ENCODE data around the gene ALG14.
"Not testable (repeated sequence)": the region's sequence is repeated elsewhere in the genome, so short reads cannot be mapped to it uniquely, and the experiment has no call there.

Gene ALG14

DNA sequence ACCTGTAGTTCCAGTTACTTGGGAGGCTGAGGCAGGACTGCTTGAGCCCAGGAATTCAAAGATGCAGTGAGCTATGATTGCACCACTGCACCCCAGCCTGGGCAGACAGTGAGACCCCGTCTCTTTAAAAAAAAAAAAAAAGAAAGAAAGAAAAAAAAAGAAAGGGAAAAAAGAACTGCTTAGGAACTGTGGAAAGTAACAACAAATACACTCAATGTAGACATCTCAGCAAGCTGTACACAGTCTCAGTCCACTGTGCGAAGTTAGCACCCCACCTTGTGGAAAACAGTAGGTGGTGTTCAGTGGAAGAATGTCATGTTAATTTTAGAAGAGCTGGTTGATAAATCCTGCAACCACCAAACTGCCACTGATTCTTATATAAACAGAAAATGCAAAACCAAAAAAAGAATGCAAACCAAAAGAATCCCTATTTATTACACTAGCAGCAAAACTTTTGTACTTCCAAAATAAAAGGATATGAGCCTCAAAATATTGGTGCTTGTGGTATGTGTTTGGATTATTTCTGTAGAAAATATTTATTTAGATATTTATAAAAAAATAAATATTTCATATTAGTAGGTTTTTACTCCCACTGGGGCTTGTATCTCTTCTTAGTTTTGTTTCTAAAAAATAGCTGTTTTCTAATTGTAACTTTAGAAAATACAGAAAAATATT lies 31.1 kb downstream of the ALG14 start:
- no peak for DNase-seq

DNA sequence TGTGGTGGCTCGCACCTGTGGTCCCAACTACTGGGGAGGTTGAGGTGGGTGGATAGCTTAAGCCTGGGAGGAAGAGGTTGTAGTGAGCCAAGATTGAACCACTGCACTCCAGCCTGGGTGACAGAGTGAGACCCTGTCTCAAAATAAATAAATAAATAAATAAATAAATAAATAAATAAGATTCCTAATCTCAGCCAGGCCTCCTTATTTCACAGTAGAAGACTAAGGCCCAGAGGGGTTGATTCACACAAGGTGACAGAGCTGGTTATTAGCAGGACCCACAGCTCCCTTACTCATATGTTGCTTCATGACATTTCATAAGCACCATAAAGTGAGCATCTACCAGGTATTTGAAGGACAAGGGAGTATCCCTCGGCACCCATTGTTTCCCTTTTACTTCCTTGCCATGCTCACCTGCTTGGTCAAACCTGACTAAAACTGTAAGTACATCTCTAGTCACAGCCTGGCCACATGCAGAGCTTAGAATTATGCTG lies 32.7 kb downstream of the ALG14 start:
- DNase-seq, result no peak

GRCh38 chr1:95039360-95040031 lies 33.3 kb downstream of the ALG14 start:
- no peak for DNase-seq

DNA sequence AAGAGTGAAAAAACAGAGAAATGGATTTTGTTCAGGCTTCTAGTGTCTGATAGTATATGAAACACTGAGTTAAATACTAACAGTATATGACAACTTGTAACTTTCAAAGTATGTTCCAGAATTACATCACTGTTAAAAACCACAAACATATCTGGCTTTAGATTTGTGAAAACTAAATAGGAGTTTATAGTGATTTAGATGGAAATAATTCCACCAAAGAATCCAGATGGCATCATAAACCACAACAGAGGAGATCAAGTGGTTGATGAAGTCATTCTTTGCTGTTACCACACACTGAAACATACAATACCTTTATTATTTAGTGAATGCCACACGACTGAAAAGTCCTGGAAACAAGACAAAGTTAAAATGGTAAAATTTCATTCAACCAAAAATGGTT lies 37.2 kb downstream of the ALG14 start:
- no peak for DNase-seq

DNA sequence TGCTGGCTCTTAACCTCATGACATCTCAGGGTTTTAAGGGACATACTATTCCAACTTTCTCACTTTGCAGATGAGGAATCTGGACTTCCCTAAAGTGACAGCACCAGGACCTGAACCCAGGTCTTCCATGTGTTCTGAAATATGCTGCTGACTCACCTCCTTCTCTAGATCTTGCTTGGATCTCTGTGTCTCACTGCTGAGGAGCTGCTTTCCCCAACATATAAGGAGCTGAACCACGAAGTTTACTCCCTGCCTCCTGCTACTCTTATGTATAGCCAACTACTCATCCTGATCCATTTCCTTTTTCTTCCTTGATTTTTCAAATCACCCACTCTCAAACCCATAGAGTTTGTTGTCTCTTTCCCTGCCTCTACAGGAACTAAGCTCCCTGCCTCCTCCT lies 38.2 kb downstream of the ALG14 start:
- no peak for DNase-seq

- DNase-seq, result no peak
These were observed 38.9 kb downstream of the ALG14 start for GRCh38 chr1:95033843-95034242.

DNA sequence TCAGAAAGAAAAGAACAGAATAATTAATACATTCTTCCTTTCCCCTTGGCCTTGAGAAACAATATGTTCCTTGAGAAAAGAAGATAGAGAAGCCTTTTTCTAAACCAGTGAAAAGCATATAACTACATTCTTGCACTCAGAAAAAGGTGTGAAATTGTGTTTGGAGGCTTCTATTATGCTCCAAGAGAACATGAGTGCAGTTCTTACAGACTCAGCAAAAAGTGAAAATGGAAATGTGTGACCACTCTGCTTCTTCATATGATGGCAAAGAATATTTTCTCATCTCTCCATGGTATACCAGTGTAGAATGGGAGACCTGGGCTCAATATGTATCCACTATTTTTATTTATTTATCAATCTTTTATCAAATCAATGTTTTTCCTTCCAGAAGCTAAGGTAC lies 43.2 kb downstream of the ALG14 start:
- DNase-seq, result no peak

DNA sequence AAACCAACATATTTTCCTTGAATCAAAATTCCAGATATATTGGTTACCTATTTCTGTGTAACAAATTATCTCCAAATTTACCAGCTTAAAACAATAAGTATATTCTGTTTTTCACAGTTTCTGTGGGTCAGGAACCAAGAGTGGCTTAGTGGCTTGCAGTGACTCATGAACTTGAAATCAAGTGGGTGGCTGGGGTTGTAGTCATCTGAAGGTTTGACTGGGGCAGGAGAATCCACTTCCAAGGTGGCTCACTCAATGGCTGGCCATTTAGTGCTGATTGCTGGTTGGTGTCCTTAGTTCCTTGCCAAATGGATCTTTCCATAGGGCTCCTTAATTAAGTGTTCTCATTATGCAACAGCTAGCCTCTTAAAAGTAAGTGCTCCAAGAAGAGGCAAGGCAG lies 43.8 kb downstream of the ALG14 start:
- DNase-seq, result peak; percentile 6

GRCh38 chr1:95027046-95027445 lies 45.7 kb downstream of the ALG14 start:
- DNase-seq, result no peak

GRCh38 chr1:95023399-95024043 lies 49.2 kb downstream of the ALG14 start:
- DNase-seq, result no peak

GRCh38 chr1:95022644-95022926 lies 50.2 kb downstream of the ALG14 start:
- DNase-seq, result no peak

DNA sequence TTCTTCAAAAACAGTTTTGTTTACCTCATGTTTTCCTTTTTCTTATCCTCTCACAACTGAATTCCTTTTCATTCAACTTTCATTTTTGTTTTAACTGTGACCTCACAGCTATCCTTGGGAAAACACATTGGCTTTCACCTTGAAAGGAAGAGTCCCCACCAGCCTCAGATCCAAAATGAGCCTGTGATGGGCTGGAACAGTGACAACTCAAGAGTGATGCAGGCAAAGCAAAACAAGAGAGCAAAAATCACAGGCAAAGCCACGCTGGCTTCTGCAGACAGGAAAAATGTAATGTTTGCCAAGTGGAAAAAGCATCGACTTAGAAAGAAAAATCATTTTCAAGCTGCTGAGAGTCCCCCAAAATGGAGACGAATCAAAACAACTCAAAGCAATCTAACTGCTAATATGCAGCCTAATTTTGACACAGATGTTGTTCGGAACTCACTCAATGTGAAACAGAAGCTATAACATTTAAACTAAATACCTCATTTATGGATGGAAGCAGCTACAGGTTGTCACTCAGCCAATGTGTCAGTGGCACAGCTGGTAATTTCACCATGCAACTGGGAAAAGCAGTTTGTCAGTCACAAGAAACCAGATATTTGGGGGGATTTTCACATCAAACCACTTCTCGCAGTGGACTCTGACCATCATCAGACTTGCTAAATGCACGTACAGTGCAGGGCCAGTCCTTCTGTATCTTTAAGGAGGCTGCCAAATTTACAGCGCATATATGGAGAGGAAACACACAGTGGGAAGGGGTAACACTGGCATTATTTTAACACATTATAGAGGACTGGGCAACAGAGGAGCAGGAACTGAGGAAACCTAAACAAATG lies 50.7 kb downstream of the ALG14 start:
- DNase-seq, result no peak

GRCh38 chr1:95021119-95021518 lies 51.6 kb downstream of the ALG14 start:
- no peak for DNase-seq

GRCh38 chr1:95019466-95019865 lies 53.3 kb downstream of the ALG14 start:
- DNase-seq, result not testable (repeated sequence)

DNA sequence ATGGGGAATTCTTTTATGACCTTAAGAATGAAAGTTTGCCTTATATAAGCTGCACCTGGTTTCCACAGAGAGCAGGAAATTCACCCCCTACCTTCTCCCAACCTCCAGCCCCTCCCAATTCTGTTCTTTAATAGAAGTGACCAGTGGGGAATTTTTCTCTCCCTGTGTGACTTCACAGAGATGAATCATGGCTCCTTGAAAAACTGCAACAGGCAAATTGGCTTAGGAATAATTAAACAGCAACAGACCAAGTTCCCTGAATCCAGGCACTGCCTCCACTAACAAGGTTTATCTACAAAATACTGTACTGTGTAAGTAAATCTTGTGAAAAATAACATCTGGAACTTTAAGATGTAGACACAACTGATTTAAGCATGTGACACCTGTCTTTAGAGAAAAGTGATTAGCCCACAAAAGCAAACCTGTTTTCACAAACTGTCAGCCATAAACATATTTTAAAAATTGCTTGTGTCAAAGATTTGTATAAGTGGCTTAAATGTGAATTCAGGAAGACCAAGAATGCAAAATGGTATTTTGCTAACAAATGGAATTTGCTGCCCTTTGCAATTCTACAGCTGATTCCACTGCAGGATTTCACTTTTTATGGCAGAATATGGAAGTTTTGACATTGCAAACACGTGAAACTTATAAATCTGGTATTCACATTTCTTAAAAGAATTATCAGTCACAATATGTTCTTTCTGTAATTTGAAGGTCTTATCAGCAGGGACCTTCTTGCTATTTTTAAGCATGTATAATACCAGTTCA lies 54.0 kb downstream of the ALG14 start:
- DNase-seq, result no peak

DNA sequence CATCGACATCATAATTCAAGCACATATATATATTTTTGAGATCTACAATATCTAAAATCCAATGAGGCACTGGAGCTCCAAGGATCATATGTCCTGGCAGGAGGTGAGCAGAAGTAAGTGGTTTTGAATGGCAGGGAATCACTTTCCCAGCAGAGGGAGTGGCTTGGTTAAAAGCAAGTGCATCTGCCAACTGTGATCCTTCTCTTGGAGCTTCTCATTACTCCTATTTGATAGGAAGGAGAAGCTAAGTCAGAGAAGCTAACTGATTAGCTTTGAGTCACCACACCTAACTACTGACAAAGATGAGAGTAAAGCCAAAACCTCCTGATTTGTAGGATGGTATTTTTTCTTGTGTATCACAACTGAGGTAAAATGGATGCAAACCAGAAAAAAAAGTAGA lies 55.0 kb downstream of the ALG14 start:
- no peak for DNase-seq

DNA sequence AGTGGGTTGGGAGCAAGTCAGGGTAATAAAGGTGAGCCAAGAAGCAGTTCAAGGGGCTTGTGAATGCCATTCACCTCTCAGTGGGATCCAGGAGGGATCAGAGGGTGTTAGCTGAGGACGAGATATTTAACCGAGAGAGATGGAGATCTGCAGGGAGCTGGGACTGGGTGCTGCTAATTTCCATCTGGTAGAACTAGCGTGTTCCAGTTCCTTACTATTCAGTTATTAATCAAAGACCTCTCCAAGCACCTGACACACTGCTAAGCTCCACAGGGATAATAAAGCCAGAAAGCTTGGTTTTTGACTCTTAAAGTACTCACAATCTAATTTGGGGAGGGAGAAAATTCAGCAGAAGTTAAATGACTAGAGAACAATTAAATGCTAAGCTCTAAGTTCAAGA lies 57.7 kb downstream of the ALG14 start:
- no peak for DNase-seq

DNA sequence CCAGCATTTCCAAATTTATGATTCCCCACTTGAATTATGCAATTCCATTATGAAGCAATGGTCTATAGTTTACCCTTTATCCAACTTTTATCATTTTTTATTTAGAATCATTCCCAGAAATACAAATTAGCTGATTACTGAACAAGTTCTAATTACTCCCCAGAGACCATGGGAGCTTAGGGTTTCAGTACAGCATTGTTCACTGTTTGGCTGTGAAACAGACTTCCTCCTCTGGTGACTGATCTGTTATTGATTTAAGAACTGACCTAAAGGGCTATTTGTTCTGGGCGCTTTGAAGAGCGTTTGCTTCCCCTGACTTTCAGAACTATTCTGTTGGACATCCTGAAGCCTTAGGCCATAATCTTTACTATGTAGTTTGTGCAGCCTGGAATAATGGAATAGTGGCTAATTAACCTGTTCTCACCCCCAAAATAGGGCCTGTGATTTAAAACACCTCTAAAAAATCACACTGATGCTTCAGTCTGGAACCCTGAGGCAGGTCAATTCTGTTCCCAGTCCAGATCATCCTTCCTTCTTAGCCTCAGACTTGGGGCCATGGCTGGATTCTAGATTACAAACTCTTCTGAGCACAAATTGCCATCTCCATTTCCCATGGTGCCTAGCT lies 58.7 kb downstream of the ALG14 start:
- DNase-seq, result no peak

- no peak for DNase-seq
These were observed 60.4 kb downstream of the ALG14 start for GRCh38 chr1:95012389-95012788.

DNA sequence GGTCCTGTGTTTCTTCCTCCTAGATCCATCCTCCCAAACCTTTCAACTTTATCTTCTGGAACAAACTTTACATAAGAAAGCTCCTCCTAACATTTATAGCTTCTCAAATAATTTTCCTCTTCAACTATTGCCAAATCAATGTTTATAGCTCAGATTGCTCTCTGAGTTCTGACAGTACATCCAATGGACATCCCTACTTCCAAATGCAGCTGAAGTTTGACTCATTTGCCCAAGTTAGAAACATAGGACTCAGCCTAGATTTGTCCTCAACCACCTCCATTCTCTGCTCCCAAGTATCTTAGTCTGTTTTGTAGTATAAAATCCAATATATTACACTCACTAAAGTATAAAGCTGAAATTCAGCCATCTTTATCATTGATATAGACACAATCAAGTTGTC lies 62.6 kb downstream of the ALG14 start:
- no peak for DNase-seq

GRCh38 chr1:95007687-95008086 lies 65.1 kb downstream of the ALG14 start:
- no peak for DNase-seq

DNA sequence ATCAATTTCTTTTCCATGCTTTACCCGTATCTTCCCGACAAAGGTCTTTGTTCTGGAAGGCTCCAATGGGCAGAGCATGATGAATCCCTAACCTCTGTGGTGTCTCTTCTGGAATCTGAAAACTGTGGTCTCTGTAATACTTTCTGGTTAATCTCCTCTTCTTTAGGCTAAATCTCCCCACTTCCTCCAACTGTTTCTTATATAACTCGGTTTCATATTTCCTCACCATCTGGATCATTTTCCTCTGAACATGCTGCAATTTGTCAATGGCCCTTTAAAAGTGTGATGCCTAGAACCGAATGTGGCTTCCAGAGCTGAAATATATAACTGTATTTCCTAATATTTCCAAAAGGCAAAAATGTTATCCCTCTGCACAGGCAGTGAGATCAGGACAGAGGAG lies 66.1 kb downstream of the ALG14 start:
- no peak for DNase-seq

Data from activated CD4-positive, alpha-beta T cell treated with anti-CD3 and anti-CD28 coated beads for 48 hours (primary cell).